ENCODE measurements around the gene TUBB4A. TPM values are rescaled to one million over a fixed set of nuclear protein-coding genes. Genes with fewer than 3 reads are reported as not detected.

The TUBB4A gene
- total RNA-seq, 1 experiment from 2014 or later: 20.3 TPM

GRCh38 chr19:6524311-6524710, 22.2 kb upstream of the TUBB4A start:
- Histone ChIP-seq H2AK5ac (ENCODE audit: insufficient read length, low read length) (no peak overlapping the region), H3K27ac (ENCODE audit: insufficient read length, low read depth, low read length) (no peak overlapping the region), H3K23ac (ENCODE audit: insufficient read length, low read depth, low read length) (no peak overlapping the region), H3K14ac (ENCODE audit: insufficient read depth, low read length) (no peak overlapping the region), H3K18ac (ENCODE audit: insufficient read length, low read depth, low read length) (no peak overlapping the region), H3K9ac (ENCODE audit: extremely low read depth, insufficient read length, low read length) (no peak overlapping the region), H3K9me3 (ENCODE audit: control insufficient read depth, low read depth, low read length) (no peaks in the 10 kb centered on the region), H4K5ac (ENCODE audit: insufficient read length, low read depth, low read length) (no peak overlapping the region), H3K4ac (ENCODE audit: low read depth, low read length) (no peak overlapping the region), H4K20me1 (ENCODE audit: control insufficient read depth, insufficient read depth, insufficient read length) (no peaks in the 10 kb centered on the region), H3K4me2 (ENCODE audit: insufficient read depth, insufficient read length, low read length) (no peak overlapping the region), H2BK5ac (ENCODE audit: insufficient read length, low read length) (no peak overlapping the region), H3K79me2 (ENCODE audit: insufficient read depth, low read length) (no peaks in the 10 kb centered on the region), H3K27me3 (ENCODE audit: insufficient read depth, low read length) (no peaks in the 10 kb centered on the region), H3K23me2 (ENCODE audit: insufficient read length, low read depth, low read length, poor library complexity, severe bottlenecking) (no peaks in the 10 kb centered on the region), H2BK20ac (ENCODE audit: low read depth, low read length, poor library complexity, severe bottlenecking) (no peak overlapping the region), H3K56ac (ENCODE audit: insufficient read length, low read depth, low read length) (no peak overlapping the region), H2BK15ac (ENCODE audit: low read depth, low read length) (no peak overlapping the region), H2BK120ac (ENCODE audit: low read depth, low read length, poor library complexity, severe bottlenecking) (no peak overlapping the region), H2AFZ (ENCODE audit: low read length) (no peak overlapping the region), H3K79me1 (ENCODE audit: insufficient read depth, low read depth, low read length, poor library complexity, severe bottlenecking) (no peaks in the 10 kb centered on the region), H4K91ac (ENCODE audit: insufficient read length, low read depth, low read length) (no peak overlapping the region), H3K4me1 (ENCODE audit: insufficient read depth, low read length) (peaks cover 2% of the 10 kb centered on the region; the same call in 1 of the 2 replicates), H2BK12ac (ENCODE audit: insufficient read length, low read depth, low read length) (no peak overlapping the region), H3T11ph (ENCODE audit: low read length) (no peak overlapping the region), H4K8ac (replicated peaks; ENCODE audit: insufficient read length, low read depth, low read length) (no peak overlapping the region)
- peaks cover 10 to 11% of the 10 kb centered on the region in 2 experiments for H3K4me1 Mint-ChIP-seq
- H3K36me3 Mint-ChIP-seq (ENCODE audit: insufficient read depth in 1 of 3, low read depth in 3 of 3): no peaks in the 10 kb centered on the region
- no peak for TF ChIP-seq CTCF (conservative IDR thresholded peaks at IDR 0.05)
- H3K9me3 Mint-ChIP-seq: no peaks in the 10 kb centered on the region
- H3K4me3 Mint-ChIP-seq: no peak overlapping the region
- no CpG with 5 or more reads among the region's 2 CpGs for WGBS (ENCODE audit: extremely low coverage, insufficient read length, low lambda C conversion rate)
- H3K27ac Mint-ChIP-seq: no peak overlapping the region
- DNase-seq: no peak
- H3K27me3 Mint-ChIP-seq (ENCODE audit: low read depth): peaks cover 9% of the 10 kb centered on the region

All from H9 (cell line).